ENCODE measurements around the gene CHRNA9.

DNA sequence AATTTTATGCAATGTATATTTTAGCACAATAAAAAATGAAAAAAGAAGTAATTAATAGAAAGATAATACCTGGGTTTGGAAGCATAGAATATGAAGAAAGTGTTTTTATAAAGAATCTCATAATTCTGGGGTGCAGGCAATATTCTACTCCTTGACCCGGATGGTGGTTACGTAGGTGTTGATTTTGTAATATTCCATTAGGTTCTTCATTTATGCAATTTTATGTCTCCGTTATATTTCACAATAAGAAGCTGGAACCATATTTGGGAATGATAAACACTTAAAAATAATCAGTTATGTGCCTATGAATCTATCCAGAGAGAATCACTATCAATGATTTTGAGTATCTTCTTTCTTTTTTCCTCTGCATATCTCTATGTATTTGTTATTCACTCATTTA lies 38.5 kb downstream of the CHRNA9 start:
- TF ChIP-seq, protein P1, sequence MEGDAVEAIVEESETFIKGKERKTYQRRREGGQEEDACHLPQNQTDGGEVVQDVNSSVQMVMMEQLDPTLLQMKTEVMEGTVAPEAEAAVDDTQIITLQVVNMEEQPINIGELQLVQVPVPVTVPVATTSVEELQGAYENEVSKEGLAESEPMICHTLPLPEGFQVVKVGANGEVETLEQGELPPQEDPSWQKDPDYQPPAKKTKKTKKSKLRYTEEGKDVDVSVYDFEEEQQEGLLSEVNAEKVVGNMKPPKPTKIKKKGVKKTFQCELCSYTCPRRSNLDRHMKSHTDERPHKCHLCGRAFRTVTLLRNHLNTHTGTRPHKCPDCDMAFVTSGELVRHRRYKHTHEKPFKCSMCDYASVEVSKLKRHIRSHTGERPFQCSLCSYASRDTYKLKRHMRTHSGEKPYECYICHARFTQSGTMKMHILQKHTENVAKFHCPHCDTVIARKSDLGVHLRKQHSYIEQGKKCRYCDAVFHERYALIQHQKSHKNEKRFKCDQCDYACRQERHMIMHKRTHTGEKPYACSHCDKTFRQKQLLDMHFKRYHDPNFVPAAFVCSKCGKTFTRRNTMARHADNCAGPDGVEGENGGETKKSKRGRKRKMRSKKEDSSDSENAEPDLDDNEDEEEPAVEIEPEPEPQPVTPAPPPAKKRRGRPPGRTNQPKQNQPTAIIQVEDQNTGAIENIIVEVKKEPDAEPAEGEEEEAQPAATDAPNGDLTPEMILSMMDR (IDR thresholded peaks at IDR 0.05): no peak
- no peak for TF ChIP-seq ZFX (IDR thresholded peaks at IDR 0.05; ENCODE audit: borderline replicate concordance)

Data from 22Rv1 (cell line).